Panc1 (cell line): ENCODE results near the gene CAMK2B. TPM values are rescaled to one million over a fixed set of nuclear protein-coding genes. Genes with fewer than 3 reads are reported as not detected.

Source experiments
- ATAC-seq: fragments of 200-7000 bp; cut with Tn5 transposase; 2 replicates; pipeline ENCODE4 v1.9.1; 2020; ENCODE audit warnings: mild to moderate bottlenecking, moderate library complexity
- BruUV-seq: library from RNA; stranded (reverse); fragments of 400-500 nt; replicated peaks from 2 replicates; lab custom pipeline; 2021; lab: Mats Ljungman, UMichigan
- CTCF ChIA-PET: fragments of 300-600 bp; sonication (Branson Sonifier 250); formaldehyde crosslinking; loops from one replicate; lab custom pipeline; 2022; ENCODE audit warnings: antibody characterized with exemption; lab: Charles Lee
- POLR2A ChIA-PET: fragments of 300-600 bp; sonication (Branson Sonifier 250); formaldehyde crosslinking; loops from one replicate; lab custom pipeline; 2022; ENCODE audit warnings: antibody characterized with exemption; lab: Charles Lee
- DNase-seq: peaks from one replicate; pipeline ENCODE4 v3.0.0-alpha.2; 2010; ENCODE audit warnings: low read depth, low spot score
- H3K27ac ChIP-seq: 2 replicates; pipeline ENCODE4 v1.5.1; 2011; ENCODE audit warnings: mild to moderate bottlenecking, low read length, inconsistent platforms
- H3K27me3 ChIP-seq: fragments of 200-500 bp; sonication (Bioruptor generic); 2 replicates; pipeline ENCODE4 v1.6.0; 2014; ENCODE audit warnings: low read length, inconsistent platforms; ENCODE audit not compliant: control insufficient read depth, insufficient read depth
- H3K36me3 ChIP-seq: fragments of 200-500 bp; sonication (Bioruptor generic); 2 replicates; pipeline ENCODE4 v1.5.1; 2014; ENCODE audit warnings: inconsistent platforms, mild to moderate bottlenecking, low read length, moderate library complexity; ENCODE audit not compliant: control insufficient read depth, insufficient read depth
- H3K4me1 ChIP-seq: 2 replicates; pipeline ENCODE4 v1.5.1; 2011; ENCODE audit warnings: inconsistent platforms, mild to moderate bottlenecking, low read length, moderate library complexity; ENCODE audit not compliant: control insufficient read depth, insufficient read depth
- H3K4me3 ChIP-seq, 2 experiments: 2 replicates each; pipeline ENCODE4 v1.5.1; 2011 to 2012; ENCODE audit warnings: low read depth in 2 of 2, low read length in 2 of 2, mild to moderate bottlenecking in 2 of 2, inconsistent platforms in 1 of 2, moderate library complexity in 1 of 2
- H3K9me3 ChIP-seq: fragments of 200-500 bp; sonication (Bioruptor generic); 2 replicates; pipeline ENCODE4 v1.5.1; 2014; ENCODE audit warnings: low read depth, mild to moderate bottlenecking, inconsistent platforms, low read length, moderate library complexity; ENCODE audit not compliant: control insufficient read depth, insufficient read depth
- CTCF ChIP-seq: fragments of 450-650 bp; IDR thresholded peaks from 2 replicates; pipeline ENCODE4 v1.5.1; 2017; ENCODE audit warnings: mild to moderate bottlenecking
- POLR2AphosphoS5 ChIP-seq: IDR thresholded peaks from 2 replicates; pipeline ENCODE4 v1.6.1; 2012; ENCODE audit warnings: mild to moderate bottlenecking, low read depth, low read length, moderate library complexity
- REST ChIP-seq, 2 experiments: IDR thresholded peaks; 2 replicates each; pipeline ENCODE4 v1.6.1; 2011 to 2012; ENCODE audit warnings: low read depth in 2 of 2, control low read depth in 1 of 2, low read length in 1 of 2, mild to moderate bottlenecking in 1 of 2, moderate library complexity in 1 of 2; ENCODE audit not compliant: insufficient read depth in 1 of 2
- SIN3A ChIP-seq: IDR thresholded peaks from 2 replicates; pipeline ENCODE4 v1.6.1; 2012; ENCODE audit warnings: low read depth, mild to moderate bottlenecking, low read length, moderate library complexity, borderline replicate concordance; ENCODE audit not compliant: insufficient read depth
- TCF7L2 ChIP-seq: IDR thresholded peaks from 2 replicates; pipeline ENCODE4 v1.6.1; 2011; ENCODE audit warnings: mild to moderate bottlenecking, low read depth, low read length, inconsistent platforms
- in situ Hi-C: cut with HindIII; loops from 2 replicates; pipeline ENCODE4 v1.10.0; 2016; ENCODE audit warnings: low sequenced_read_pairs, low pct_unique_long_range_greater_than_20kb
- intact Hi-C: fragments of 100-400 bp; cut with micrococcal nuclease; formaldehyde crosslinking; loops from one replicate; pipeline ENCODE4 v1.10.0; 2022; ENCODE audit not compliant: unreplicated experiment
- total RNA-seq: library from RNA; stranded (reverse); gene quantifications from one replicate; pipeline ENCODE4 v1.2.1, GENCODE V29; 2021; ENCODE audit not compliant: unreplicated experiment

CAMK2B gene
- total RNA-seq, 1 experiment from 2014 or later: 0.26 TPM

GRCh38 chr7:44257213-44257612 is 68.2 kb downstream of the CAMK2B start:
- intact Hi-C loops: no loop called here
- H3K27me3 ChIP-seq: no peaks in the 10 kb centered on the region
- no TSS peak for BruUV-seq

GRCh38 chr7:44256459-44256858 is 68.9 kb downstream of the CAMK2B start:
- no peaks in the 10 kb centered on the region for H3K36me3 ChIP-seq
- H3K9me3 ChIP-seq: no peaks in the 10 kb centered on the region
- no peaks in the 10 kb centered on the region for H3K27me3 ChIP-seq
- TF ChIP-seq CTCF (no peak), TCF7L2 (no peak), REST (IDR thresholded peaks at IDR 0.05; ENCODE audit: insufficient read depth in 1 of 2, low read depth in 2 of 2, low read length in 1 of 2) (no peak), POLR2AphosphoS5 (no peak), SIN3A (no peak)
- in situ Hi-C loops: no loop called here
- DNase-seq: no peak
- ChIA-PET POLR2A (no interaction called here), CTCF (no interaction called here)
- intact Hi-C loops: no loop called here
- no peak for ATAC-seq
- H3K27ac ChIP-seq: no peak overlapping the region
- BruUV-seq: no TSS peak
- no peak overlapping the region for H3K4me3 ChIP-seq
- no peaks in the 10 kb centered on the region for H3K4me1 ChIP-seq

More at GRCh38 chr7:44257213-44257612, 68.2 kb downstream of the CAMK2B start:
- ATAC-seq (no peak), DNase-seq (no peak)
- H3K4me3 ChIP-seq: no peak overlapping the region
- no peaks in the 10 kb centered on the region for H3K9me3 ChIP-seq
- H3K4me1 ChIP-seq: no peaks in the 10 kb centered on the region
- ChIA-PET CTCF (no interaction called here), POLR2A (no interaction called here)
- in situ Hi-C loops: no loop called here
- TF ChIP-seq TCF7L2: no peak
- TF ChIP-seq POLR2AphosphoS5: no peak
- TF ChIP-seq REST (IDR thresholded peaks at IDR 0.05; ENCODE audit: insufficient read depth in 1 of 2, low read depth in 2 of 2, low read length in 1 of 2): no peak
- TF ChIP-seq CTCF: no peak
- no peak for TF ChIP-seq SIN3A
- no peak overlapping the region for H3K27ac ChIP-seq
- no peaks in the 10 kb centered on the region for H3K36me3 ChIP-seq
